ENCODE results near the gene KCTD21.

Gene KCTD21

DNA sequence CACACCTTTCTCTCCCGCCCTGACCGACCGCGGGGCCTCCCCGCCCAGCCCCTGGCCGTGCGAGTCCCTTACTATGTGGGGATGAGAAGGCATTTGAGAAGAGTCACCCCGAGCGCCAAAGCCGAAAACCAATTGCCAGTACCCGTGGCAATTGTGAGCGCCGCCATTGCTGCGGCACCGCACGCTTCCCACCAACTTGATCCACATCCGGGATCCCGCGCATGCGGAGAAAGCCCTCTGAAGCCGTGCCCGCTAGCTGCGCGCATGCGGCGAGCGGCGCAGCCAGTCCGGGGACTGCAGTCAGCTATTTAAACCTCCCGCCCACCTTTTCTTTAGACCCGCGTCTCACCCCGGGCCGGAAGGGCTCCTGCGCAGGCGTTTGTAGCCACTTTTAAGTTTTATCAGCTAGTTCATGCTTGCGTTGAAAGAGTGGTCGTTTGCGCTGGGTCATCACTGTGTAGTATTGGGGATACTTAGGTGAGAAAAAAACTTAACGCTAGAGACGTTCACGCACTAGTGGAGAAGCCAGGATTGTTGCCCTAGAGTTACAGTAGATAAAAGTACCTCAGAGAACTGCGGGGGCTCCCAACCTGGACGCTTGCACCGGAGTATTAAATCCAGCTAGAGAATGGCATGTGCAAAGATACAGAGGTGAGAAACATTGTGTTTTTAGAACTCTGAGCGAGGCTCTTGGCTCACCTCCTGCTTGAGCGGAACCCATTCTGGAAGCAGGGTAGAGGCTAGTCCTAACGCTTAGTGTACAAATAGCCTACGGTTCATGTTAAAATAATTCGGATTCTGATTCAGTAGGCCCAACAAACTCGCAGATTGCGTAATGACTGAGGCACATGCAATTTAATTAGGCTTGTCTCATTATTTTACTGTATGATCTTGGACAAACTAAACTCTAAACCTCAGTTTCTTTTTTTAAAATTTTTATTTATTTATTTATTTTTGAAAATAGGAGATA lies 48.7 kb downstream of the KCTD21 start, which contains the start of gene ALG8:
ALG8 (minus strand) TSS at position 205 of the 970 bp plus-strand sequence; CDS start at position 167, 38 bp downstream.
- peak; percentile 99 for DNase-seq (ENCODE audit: low spot score)

GRCh38 chr11:78138694-78139421 lies 49.6 kb downstream of the KCTD21 start:
- peak; percentile 27 for DNase-seq (ENCODE audit: low spot score)

DNA sequence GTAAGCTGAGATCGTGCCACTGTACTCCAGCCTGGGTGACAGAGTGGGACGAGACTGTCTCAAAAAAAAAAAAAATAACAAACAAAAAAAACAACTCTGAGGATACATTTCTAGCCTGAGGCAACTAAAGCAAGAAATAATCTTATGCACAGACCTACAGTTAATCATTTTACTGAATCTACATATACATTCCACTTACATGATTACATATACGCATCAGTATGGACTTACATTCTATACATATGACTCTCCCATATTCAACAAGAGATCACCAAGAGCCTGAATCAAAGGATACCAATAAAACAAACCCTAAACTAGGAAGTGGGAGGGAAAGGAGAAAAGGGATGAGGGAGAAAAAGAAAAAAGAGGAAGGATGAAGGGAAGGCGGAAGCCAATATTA lies 50.1 kb downstream of the KCTD21 start:
- no peak for DNase-seq (ENCODE audit: low spot score)

GRCh38 chr11:78132475-78132874 lies 56.0 kb downstream of the KCTD21 start:
- DNase-seq (ENCODE audit: low spot score): no peak

GRCh38 chr11:78131956-78132355 lies 56.5 kb downstream of the KCTD21 start:
- DNase-seq (ENCODE audit: low spot score): peak; percentile 55

- no peak for DNase-seq (ENCODE audit: low spot score)
Observed at GRCh38 chr11:78127403-78127802, 61.0 kb downstream of the KCTD21 start.
